ENCODE data around the gene PHLDB3. TPM values are rescaled to one million over a fixed set of nuclear protein-coding genes. Genes with fewer than 3 reads are reported as not detected.
A peak's percentile ranks its signal among the peaks of the same experiment; 100 is the strongest.

PHLDB3 gene
- total and polyA plus RNA-seq, 2 of the 13 experiments (the other 11 are each of a cell fraction or from before 2014, with no cell fraction given): 11.3 to 14.5 TPM

DNA sequence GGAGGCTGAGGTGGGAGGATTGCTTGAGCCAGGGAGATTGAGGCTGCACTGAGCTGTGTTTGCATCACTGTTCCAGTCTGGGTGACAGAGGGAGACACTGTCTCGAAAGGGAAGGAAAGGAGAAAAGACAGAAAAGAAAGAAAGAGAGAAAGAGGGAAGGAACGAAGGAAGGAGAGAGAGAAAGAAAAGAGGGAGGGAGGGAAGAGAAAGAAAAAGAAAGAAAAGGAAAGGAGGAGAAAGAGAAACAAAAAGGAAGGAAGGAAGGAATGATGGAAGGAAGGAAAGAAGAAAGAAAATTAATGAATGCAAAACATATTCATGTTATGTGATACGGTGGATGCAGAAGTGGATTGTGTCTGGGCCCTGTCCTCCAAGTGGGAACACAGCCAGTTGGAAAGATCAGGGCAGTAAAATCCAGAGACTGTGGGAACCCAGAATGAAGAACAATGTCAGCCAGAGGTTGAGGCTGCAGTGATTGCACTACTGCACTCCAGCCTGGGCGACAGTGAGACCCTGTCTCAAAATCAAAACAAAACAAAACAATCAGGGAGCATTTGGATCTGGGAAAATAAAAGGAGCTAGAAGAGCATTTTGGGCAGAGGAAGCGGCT is 6.2 kb downstream of the PHLDB3 start (continued):
- TF ChIP-seq, protein P1, sequence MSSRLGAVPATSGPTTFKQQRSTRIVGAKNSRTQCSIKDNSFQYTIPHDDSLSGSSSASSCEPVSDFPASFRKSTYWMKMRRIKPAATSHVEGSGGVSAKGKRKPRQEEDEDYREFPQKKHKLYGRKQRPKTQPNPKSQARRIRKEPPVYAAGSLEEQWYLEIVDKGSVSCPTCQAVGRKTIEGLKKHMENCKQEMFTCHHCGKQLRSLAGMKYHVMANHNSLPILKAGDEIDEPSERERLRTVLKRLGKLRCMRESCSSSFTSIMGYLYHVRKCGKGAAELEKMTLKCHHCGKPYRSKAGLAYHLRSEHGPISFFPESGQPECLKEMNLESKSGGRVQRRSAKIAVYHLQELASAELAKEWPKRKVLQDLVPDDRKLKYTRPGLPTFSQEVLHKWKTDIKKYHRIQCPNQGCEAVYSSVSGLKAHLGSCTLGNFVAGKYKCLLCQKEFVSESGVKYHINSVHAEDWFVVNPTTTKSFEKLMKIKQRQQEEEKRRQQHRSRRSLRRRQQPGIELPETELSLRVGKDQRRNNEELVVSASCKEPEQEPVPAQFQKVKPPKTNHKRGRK (CRISPR knock-in tag; IDR thresholded peaks at IDR 0.05): peak; percentile 90
- TF ChIP-seq TGIF2 (CRISPR knock-in tag; IDR thresholded peaks at IDR 0.05): no peak

DNA sequence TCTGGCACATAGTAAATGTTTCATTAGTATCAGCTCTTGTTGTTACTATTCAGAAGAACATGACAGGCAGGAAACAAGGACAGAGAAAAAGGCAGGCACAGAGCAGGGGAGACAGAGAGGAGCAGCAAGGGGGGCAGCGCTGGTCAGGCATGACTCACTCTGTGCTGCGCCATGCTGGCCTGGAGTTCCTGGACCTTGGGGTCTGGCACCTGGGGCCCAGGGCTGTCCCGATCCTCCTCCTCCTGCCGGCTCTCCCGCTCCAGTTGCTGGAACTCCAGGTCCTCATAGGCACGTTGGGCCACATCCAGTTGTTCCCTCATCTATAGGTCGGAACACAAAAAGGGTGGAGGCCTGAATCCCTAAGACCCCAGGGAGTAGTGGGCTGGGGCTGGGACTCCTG is 7.6 kb downstream of the PHLDB3 start:
- Histone ChIP-seq H3K27me3 (ENCODE audit: control insufficient read depth in 1 of 2, insufficient read depth in 2 of 2, low read length in 2 of 2) (no peaks in the 10 kb centered on the region), H4K20me1 (ENCODE audit: insufficient read depth, low read length) (no peaks in the 10 kb centered on the region), H3K36me3 (replicated peaks in 1 of 2; ENCODE audit: control insufficient read depth in 1 of 2, insufficient read depth in 2 of 2, low read length in 2 of 2) (peaks cover 10 to 17% of the 10 kb centered on the region in 2 experiments; a peak in 3 of 5 replicates), H3K9ac (ENCODE audit: insufficient read depth, low read depth, low read length) (no peak overlapping the region), H2AFZ (ENCODE audit: low read length) (no peak overlapping the region), H3K27ac (ENCODE audit: extremely low read length, insufficient read depth, low read length) (no peak overlapping the region), H3K4me3 (replicated peaks in 1 of 3; ENCODE audit: insufficient read depth in 1 of 3, low read depth in 2 of 3, low read length in 3 of 3) (no peak overlapping the region), H3K9me3 (ENCODE audit: low read length) (no peaks in the 10 kb centered on the region), H3K79me2 (ENCODE audit: insufficient read depth, low read length) (no peaks in the 10 kb centered on the region), H3K4me1 (ENCODE audit: insufficient read depth, low read length) (peaks cover 28% of the 10 kb centered on the region), H3K4me2 (ENCODE audit: low read depth, low read length) (no peak overlapping the region)
- FAIRE-seq (no peak), ATAC-seq (no peak), DNase-seq (ENCODE audit: low spot score) (no peak)
- intact Hi-C loops (cut with micrococcal nuclease; ENCODE audit: unreplicated experiment): no loop called here
- WGBS (ENCODE audit: low lambda C conversion rate): 100% methylated on average over 6 of the region's 7 CpGs
- BruUV-seq (replicated peaks): no TSS peak
- in situ Hi-C loops (cut with HindIII; ENCODE audit: extremely low pct_ligation_motif_present, low pct_unique_long_range_greater_than_20kb): no loop called here
- ChIA-PET POLR2A (no interaction called here), CTCF (ENCODE audit: low intra/inter-chr PET ratio, low total read pairs) (no interaction called here)
- TF ChIP-seq ZKSCAN1 (IDR thresholded peaks at IDR 0.05; ENCODE audit: low read length): no peak
- no peak for TF ChIP-seq TOPORS (CRISPR knock-in tag; IDR thresholded peaks at IDR 0.05)
- no peak for TF ChIP-seq FOXA1 (IDR thresholded peaks at IDR 0.05)
- no peak for TF ChIP-seq FOXA1 (CRISPR knock-in tag; IDR thresholded peaks at IDR 0.05)
- no peak for TF ChIP-seq CEBPG (CRISPR knock-in tag; IDR thresholded peaks at IDR 0.05)
- TF ChIP-seq NR3C1 (CRISPR knock-in tag; IDR thresholded peaks at IDR 0.05): no peak
- no peak for TF ChIP-seq ZBTB38 (CRISPR knock-in tag; IDR thresholded peaks at IDR 0.05)
- TF ChIP-seq ZBTB20 (CRISPR knock-in tag; IDR thresholded peaks at IDR 0.05; ENCODE audit: borderline replicate concordance, low read depth): no peak
- no peak for TF ChIP-seq MXD4 (CRISPR knock-in tag; IDR thresholded peaks at IDR 0.05)
- no peak for TF ChIP-seq ZKSCAN5 (CRISPR knock-in tag; IDR thresholded peaks at IDR 0.05)
- no peak for TF ChIP-seq RBAK (CRISPR knock-in tag; IDR thresholded peaks at IDR 0.05)
- no peak for TF ChIP-seq KMT2B (CRISPR knock-in tag; IDR thresholded peaks at IDR 0.05)
- TF ChIP-seq TAF1 (CRISPR knock-in tag; IDR thresholded peaks at IDR 0.05): no peak
- TF ChIP-seq ZNF224 (CRISPR knock-in tag; IDR thresholded peaks at IDR 0.05): no peak
- no peak for TF ChIP-seq ZNF782 (CRISPR knock-in tag; IDR thresholded peaks at IDR 0.05; ENCODE audit: borderline replicate concordance)
- no peak for TF ChIP-seq FOXK1 (CRISPR knock-in tag; IDR thresholded peaks at IDR 0.05; ENCODE audit: borderline replicate concordance, low read depth)
- TF ChIP-seq, protein P2, sequence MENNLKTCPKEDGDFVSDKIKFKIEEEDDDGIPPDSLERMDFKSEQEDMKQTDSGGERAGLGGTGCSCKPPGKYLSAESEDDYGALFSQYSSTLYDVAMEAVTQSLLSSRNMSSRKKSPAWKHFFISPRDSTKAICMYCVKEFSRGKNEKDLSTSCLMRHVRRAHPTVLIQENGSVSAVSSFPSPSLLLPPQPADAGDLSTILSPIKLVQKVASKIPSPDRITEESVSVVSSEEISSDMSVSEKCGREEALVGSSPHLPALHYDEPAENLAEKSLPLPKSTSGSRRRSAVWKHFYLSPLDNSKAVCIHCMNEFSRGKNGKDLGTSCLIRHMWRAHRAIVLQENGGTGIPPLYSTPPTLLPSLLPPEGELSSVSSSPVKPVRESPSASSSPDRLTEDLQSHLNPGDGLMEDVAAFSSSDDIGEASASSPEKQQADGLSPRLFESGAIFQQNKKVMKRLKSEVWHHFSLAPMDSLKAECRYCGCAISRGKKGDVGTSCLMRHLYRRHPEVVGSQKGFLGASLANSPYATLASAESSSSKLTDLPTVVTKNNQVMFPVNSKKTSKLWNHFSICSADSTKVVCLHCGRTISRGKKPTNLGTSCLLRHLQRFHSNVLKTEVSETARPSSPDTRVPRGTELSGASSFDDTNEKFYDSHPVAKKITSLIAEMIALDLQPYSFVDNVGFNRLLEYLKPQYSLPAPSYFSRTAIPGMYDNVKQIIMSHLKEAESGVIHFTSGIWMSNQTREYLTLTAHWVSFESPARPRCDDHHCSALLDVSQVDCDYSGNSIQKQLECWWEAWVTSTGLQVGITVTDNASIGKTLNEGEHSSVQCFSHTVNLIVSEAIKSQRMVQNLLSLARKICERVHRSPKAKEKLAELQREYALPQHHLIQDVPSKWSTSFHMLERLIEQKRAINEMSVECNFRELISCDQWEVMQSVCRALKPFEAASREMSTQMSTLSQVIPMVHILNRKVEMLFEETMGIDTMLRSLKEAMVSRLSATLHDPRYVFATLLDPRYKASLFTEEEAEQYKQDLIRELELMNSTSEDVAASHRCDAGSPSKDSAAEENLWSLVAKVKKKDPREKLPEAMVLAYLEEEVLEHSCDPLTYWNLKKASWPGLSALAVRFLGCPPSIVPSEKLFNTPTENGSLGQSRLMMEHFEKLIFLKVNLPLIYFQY (CRISPR knock-in tag; IDR thresholded peaks at IDR 0.05; ENCODE audit: borderline replicate concordance): no peak
